ENCODE measurements around the gene TMEM145.
"Not testable (repeated sequence)": the region's sequence is repeated elsewhere in the genome, so short reads cannot be mapped to it uniquely, and the experiment has no call there.

Gene TMEM145

DNA sequence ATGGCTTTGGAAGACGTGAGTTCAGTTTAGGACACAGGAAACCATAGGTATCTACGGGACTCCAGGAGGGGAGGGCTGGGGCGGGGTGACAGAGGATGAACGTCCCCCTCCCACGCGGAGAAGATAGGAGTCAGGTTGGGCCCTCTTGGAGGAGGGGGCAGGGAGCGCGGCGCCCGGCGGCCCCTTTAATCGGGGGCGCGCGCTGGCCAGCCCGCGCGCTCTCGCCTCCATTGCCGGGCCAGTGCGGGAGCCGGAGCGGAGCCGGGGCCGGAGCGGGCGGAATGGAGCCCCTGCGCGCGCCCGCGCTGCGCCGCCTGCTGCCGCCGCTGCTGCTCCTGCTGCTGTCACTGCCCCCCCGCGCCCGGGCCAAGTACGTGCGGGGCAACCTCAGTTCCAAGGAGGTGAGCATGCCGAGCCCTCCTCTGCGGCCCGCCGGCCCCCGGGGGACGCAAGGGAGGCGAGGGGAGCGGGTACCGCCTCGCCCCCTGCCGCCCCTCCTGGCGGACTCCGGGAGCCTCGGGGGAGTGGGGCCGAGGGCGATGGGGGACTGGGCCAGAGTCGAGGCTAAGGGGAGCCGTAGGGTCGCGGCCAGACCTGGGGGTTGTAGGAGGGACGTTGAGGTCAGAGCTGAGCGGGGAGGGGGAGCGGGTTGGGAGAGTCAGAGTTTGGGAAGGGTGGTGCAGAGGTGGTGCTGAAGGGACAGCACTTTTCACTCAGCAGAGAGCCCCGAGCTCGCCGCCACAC is at the start of gene TMEM145:
Gene TMEM145 (plus strand): TSS at position 214 of the 744 bp plus-strand sequence. CDS start 68 bp downstream, at position 282.
- no peak for DNase-seq (ENCODE audit: low read depth)

DNA sequence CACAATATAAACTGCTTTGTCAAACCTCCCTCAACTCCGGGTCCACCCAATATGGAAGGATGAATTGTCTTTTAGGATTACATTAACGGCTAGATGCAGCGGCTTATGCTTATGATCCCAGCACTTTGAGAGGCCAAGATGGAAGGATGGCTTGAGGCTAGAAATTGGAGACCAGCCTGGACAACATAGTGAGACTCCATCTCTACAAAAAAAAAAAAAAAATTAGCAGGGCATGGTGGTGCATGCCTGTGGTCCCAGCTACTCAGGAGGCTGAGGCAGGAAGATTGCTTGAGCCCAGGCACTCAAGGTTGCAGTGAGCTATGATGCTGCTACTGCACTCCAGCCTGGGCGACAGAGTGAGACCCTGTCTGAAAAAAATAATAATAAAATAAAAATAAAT is 47.0 kb upstream of the TMEM145 start:
- DNase-seq (ENCODE audit: low read depth): not testable (repeated sequence)

DNA sequence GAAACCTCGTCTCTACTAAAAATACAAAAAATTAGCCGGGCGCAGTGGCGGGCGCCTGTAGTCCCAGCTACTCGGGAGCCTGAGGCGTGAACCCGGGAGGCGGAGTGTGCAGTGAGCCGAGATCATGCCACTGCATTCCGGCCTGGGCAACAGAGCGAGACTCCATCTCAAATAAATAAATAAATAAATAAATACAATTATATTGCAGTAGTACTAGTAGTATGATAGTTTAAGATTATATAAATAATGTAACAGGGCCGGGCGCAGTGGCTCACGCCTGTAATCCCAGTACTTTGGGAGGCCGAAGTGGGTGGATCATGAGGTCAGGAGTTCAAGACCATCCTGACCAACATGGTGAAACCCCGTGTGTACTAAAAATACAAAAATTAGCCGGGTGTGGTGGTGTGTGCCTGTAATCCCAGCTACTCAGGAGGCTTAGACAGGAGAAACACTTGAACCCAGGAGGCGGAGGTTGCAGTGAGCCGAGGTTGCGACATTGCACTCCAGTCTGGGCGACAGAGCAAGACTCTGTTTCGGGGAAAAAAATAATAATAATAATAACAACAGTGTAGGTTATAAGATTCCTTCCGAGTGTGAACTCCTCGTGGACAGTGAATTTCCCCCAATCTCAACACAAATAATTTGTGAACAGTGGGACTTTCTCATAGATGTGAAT is 46.0 kb upstream of the TMEM145 start:
- not testable (repeated sequence) for DNase-seq (ENCODE audit: low read depth)

DNA sequence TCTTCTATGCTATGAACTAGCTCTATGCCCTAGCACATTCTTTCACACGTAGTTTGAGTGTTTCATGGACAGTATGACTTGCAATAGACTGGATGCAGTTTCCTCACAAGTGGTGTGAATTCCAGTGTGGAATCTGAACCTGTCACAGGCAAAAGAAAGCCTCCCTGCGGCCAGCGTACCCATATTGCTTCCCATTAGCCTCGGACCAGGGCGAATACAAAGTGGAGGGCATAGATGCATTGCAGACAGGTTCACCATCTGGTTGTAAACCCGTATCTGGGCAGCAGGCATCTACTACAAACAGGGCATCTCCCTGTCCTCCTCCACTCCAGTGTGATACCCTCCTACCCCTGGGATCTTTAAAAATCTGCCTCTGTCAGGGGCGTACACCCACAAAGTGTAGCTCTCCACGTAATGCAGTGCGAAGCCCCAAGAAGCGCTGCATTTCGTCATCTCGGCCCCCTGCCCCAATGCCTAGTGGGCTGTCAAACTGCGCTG is 45.4 kb upstream of the TMEM145 start:
- DNase-seq (ENCODE audit: low read depth): no peak

DNA sequence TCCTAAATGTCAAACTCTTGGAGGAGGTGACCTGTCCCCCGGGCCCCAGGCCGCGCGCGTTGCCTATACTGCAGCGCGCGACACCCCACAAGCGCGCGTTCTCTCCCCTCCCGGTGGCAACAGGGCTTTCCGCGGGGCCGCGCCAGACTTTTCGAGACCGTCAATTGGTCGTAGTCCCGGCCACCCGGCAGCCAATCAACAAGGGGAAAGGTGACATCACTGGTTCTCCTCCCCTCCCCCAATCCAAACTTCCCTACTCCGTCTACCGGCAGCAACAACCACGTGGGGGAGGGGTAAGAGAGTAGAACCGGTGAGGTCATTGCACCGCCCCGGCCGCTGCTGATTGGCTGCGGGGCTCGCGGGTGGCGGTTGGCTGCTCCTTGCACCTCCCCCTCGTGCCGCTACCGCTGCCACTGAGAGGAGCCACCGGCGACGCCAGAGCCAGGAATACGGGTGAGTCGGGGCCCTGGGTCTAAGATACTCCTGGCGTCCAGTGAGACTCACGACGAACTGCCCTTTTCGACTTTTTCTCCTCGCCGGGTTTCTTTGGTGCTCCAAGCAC is 44.9 kb upstream of the TMEM145 start:
- peak; percentile 97 for DNase-seq (ENCODE audit: low read depth)

DNA sequence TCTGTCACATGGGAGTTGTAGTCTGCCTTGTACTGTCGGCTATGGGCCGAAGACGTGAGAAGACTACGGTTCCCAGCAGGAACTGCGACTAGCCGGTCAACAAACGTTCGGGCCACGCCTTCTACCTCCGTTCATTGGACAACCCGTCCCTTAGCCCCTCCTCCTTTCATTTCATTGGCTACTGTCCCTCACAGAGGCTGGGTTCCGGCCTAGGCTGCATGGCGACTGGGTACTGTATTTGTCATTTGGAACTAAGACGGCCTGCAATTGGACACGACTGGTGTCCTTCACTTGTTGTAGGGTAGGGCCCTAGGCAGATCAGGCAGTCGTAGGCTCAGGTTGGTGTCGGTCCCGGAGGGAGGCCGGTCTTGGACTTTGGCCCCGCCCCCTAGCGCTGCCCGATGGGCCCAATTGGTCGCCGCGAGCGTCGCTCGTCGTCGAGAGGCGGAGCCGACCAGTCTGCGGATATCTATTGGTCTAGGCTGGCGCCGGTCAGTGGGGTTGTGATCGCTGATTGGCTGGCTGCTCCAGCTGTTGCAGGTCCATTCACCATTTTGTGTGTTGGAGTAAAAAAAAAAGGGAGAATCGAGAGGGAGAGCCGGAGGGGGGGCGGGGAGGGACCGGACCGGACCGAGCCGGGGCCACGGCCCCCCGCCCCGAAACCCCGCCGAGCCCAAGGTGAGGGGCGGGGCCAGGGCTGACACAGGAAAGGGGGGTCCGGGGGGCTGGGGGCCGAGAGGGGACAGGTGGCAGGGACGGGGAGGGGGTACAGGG is 44.2 kb upstream of the TMEM145 start, which contains the start of gene CIC:
Gene CIC (plus strand): TSS at position 549 of the 774 bp plus-strand sequence. CDS start 2,532 bp downstream, outside the sequence.
- peak; percentile 98 for DNase-seq (ENCODE audit: low read depth)

DNA sequence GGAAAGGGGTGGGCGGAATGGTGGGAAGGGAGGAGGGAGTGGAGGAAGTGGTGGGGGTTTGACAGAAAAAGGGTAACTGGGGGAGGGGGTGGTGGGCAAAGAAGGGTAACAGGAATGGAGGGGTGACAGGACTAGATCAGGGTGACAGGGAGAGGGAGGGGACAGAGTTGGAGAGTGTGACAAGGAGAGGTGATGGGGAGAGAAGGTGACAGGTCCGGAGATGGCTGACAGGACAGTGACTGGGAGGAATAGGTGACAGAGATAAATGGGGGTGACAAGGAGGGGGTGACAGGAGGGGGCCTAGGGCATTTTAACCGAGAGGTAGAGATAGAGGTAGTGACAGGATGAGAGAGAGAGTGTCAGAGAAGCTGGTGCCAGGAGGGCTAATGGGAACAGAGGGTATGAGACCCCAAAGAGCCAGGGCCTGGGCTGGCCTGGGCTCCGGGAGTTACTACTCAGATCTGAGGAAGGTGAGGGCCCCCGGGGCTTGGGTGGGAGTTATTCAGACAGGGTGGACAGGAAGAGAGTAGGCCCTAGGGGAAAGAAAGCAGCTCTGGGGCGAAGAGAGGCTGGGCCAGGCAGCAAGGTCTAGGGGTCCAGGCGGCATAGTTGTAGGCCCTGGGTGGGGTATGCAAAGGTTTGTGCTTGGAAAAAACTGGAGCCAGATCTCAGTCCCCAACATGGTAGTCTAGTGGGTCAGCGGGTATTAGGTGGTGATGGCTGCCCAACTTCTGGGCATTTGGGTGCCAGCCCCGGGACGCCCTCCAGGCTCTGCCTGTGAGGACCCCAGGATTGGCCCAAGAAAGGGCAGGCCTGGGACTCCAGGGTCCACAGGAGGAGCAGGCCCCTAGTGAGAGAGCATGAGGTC is 43.4 kb upstream of the TMEM145 start:
- no peak for DNase-seq (ENCODE audit: low read depth)

DNA sequence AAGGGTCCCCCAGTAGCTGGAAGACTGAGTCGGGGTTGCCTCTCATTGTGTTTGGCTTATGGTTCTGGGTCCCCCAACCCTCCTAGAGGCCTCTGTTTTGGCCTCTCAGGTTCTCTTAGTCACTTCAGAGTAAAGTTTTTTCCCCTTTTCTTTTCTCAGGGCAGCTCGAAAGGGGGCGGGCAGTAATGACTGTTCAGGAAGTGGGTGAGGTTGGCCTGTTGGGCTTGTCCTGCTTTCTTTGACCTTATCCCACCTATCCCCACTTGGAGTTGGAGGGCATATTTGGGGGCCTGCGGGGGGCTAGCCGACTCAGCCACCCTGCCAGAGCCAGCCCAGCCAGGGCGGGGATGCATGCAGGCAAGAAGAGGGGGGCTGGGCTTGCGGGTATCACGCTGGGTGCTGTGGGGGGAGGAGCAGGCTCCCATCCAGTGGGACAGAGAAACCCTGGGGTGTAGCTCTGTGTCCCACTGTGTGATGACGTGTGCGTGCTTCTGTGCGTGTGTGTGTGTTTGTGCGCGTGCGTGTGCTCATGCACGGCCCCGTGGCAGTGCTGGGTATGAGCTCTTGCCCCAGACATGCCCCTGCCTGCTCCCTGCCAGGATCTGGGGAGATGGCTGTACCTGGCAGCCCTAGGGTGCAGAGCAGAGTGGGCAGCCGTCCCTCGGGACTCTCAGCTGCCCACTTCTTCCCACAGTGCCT is 42.6 kb upstream of the TMEM145 start:
- peak; percentile 25 for DNase-seq (ENCODE audit: low read depth)

DNA sequence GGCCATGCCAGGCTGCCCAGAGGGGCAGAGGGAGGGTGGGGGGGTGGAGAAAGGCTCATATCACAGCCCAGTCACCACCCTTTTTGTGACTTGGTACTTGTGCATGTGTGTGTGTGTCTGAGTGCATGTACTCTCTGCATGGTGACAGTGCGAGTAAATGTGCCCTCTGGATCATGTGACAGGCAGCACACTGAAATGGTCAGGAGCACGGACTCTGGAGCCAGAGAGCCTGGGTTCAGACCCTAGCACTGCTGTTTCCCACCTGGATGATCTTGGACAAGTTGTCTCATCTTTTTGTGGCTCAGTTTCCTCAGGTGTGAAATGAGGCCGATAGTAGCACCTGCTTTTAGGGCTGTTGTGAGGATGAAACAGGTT is 42.1 kb upstream of the TMEM145 start:
- no peak for DNase-seq (ENCODE audit: low read depth)

DNA sequence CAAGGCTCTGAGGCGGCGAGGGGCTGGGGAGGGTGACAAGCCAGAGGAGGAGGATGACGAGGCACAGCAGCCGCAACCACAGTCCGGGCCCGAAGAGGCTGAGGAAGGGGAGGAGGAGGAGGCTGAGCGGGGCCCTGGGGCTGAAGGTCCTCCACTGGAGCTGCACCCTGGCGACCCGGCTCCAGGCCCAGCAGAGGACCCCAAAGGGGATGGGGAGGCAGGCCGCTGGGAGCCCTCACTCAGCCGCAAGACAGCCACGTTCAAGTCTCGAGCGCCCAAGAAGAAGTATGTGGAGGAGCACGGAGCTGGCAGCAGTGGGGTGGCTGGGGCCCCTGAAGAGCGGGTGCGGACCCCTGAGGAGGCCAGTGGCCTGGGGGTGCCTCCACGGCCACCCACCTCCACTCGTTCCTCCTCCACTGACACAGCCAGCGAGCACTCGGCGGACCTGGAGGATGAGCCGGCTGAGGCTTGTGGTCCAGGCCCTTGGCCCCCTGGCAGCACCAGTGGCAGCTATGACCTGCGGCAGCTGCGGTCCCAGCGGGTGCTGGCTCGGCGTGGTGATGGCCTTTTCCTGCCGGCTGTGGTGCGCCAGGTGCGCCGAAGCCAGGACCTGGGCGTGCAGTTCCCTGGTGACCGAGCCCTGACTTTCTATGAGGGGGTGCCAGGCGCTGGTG is 41.1 kb upstream of the TMEM145 start:
- DNase-seq (ENCODE audit: low read depth): no peak

DNA sequence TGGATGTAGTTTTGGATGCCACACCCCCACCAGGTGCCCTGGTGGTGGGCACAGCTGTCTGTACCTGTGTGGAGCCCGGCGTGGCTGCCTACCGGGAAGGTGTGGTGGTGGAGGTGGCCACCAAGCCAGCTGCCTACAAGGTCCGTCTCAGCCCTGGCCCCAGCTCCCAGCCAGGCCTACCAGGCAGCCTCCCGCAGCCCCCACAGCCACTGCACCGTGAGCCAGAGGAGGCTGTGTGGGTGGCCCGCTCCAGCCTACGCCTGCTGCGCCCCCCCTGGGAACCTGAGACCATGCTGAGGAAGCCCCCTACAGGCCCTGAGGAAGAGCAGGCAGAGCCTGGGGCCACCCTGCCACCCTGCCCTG is 40.6 kb upstream of the TMEM145 start:
- no peak for DNase-seq (ENCODE audit: low read depth)

DNA sequence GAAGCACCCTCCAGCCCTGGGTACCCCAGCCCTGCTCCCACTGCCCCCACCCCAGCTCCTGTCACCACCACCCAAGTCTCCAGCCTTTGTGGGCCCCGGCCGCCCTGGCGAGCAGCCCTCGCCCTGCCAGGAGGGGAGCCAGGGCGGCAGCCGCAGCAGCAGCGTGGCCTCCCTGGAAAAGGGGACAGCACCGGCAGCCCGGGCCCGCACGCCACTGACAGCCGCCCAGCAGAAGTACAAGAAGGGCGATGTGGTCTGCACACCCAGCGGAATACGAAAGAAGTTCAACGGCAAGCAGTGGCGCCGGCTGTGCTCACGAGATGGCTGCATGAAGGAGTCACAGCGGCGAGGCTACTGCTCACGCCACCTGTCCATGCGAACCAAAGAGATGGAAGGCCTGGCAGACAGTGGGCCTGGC is 40.1 kb upstream of the TMEM145 start:
- DNase-seq (ENCODE audit: low read depth): no peak

DNA sequence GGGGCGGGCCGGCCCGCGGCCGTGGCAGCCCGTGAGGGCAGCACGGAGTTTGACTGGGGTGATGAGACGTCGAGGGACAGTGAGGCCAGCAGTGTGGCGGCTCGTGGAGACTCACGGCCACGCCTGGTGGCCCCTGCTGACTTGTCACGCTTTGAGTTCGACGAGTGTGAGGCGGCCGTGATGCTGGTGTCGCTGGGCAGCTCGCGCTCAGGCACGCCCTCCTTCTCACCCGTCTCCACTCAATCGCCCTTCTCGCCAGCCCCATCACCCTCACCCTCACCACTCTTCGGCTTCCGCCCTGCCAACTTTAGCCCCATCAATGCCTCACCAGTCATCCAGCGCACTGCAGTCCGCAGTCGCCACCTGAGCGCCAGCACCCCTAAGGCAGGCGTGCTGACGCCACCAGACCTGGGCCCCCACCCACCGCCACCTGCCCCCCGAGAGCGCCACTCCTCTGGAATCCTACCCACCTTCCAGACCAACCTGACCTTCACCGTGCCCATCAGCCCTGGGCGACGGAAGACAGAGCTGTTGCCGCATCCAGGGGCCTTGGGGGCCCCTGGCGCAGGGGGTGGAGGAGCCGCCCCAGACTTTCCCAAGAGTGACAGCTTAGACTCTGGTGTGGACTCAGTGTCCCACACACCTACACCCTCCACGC is 39.6 kb upstream of the TMEM145 start:
- DNase-seq (ENCODE audit: low read depth): no peak

DNA sequence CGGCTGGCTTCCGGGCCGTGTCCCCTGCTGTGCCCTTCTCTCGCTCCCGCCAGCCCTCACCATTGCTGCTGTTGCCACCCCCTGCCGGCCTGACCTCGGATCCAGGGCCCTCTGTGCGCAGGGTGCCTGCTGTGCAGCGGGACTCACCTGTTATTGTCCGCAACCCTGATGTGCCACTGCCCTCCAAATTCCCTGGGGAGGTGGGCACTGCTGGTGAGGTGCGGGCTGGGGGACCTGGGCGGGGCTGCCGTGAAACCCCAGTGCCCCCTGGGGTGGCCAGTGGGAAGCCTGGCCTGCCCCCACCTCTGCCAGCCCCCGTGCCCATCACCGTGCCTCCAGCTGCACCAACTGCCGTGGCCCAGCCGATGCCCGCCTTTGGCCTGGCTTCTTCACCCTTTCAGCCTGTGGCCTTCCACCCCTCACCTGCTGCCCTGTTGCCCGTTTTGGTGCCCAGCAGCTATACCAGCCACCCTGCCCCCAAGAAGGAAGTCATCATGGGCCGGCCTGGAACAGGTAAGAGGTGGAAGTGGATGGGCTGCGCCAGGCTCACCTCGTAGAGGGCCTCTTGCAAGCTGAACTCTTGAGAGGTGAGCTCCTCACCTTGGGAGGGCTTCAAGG is 38.9 kb upstream of the TMEM145 start:
- no peak for DNase-seq (ENCODE audit: low read depth)

DNA sequence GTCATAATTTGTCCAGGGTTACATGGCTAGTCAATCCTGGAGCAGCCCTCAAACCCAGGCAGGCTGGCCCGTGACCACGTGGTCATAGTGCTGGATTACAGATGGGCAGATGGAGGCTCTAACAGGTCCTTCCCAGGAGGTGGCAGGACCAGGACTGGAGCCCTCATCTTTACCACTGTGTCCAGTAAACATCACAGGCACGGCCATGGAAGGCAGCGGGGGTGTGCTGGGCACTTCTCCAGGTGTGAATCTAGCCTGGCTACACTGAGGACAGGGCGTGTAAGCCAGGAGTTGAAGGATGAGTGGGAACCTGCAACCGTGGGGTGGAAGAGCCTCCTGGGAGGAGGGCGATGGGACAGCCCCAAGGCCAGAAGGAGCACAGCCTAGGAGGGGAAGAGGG is 38.0 kb upstream of the TMEM145 start:
- no peak for DNase-seq (ENCODE audit: low read depth)

DNA sequence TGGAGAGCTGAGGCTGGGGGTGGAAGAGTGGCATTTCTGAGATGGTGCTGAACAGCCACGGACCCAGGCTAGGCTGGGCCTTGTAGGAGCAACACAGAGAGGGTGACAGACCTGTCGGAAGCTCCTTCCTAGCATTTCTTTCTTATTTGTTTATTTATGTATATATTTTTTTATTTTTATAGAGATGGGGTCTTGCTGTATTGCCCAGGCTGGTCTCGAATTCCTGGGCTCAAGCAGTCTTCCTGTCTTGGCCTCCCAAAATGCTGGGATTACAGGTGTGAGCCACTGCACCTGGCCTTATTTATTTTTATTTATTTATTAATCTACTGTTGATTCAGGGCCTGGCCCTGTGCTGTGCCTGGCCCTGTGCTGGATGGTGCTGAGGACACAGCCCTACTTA is 37.6 kb upstream of the TMEM145 start:
- DNase-seq (ENCODE audit: low read depth): no peak

DNA sequence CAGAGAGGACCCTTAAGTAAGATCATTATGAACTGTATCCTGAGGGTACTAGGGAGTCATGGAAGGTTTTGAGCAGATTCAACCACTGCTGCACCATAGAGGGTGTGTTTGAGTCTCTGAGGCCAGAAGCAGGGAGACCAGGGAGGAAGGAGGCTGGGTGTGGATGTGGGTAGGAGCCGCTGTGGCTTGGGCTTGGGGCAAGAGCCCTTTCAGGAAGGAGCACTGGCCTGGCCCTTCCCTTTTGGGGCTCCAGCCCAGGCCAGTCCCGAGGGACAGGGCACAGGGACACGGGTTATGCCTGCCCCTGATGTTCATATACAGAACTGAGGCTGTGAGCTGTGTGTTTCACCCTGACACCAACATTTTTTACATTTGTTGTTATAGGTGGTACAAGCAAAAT is 36.8 kb upstream of the TMEM145 start:
- DNase-seq (ENCODE audit: low read depth): no peak

DNA sequence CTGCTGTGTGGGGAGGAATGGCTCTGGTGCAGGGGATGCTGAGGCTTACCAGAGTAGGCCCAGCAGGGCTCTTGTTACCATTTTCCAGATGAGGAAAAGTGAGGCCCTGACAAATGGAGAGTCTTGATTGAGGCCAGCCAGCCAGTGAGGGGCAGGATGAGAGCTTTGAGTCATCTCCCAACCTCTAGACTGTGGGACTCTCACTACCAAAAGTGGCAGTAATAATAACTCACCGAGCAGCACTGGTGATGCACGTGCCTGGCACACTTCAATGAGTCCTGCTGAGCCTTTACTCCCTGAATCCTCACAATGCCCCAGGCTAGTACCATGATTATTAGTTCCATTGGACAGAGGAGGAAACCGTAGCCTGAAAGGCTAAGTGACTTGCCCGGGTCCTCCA is 36.3 kb upstream of the TMEM145 start:
- DNase-seq (ENCODE audit: low read depth): no peak

DNA sequence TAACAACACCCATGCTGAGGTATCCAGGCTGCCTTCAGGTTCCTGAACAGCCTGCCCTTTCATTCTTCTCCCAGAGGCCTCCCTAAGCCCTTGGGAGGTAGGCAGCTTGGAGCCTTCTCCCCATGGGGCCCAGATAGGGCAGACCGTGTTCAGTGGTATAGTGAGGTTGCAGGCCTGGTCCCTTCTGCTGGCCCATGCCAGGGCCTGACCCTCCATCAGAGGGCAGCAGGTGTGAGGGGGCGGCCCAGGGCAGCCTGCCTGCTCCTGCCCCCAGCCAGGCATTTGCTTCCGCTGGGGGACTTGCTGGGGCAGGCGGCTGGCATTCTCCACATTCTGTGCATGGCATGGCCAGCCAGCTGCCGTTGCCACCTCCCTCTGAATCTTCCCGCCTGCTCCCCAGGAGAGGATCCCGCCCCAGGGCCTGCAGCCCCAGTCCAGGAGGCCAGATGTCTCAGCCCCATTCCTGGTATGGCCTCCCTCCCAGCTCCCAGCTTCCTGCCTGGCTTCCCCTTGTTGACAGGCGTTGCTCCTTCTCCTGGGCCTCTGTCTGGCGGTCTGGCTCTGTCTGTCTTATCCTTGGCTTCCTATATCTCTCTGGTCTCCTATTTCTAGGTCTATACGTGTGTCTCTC is 35.2 kb upstream of the TMEM145 start:
- DNase-seq (ENCODE audit: low read depth): no peak

Measured in stimulated activated CD8-positive, alpha-beta memory T cell treated with anti-CD3 and anti-CD28 coated beads, Interleukin-12 subunit alpha, Interleukin-12 subunit beta, amount 100 ng/mL, for 1 hour (primary cell).